Neuronal stem cell (in vitro differentiated cells): ENCODE measurements around the gene HTR6.
A peak's percentile ranks its signal among the peaks of the same experiment; 100 is the strongest.

Source experiments
- DNase-seq: peaks from one replicate; pipeline ENCODE4 v3.0.0-alpha.2; 2013; ENCODE audit warnings: low spot score
- H2AFZ ChIP-seq: one replicate; pipeline ENCODE4 v1.6.1; 2013; ENCODE audit warnings: mild to moderate bottlenecking, low read length, inconsistent platforms
- H2AK5ac ChIP-seq: 2 replicates; pipeline ENCODE4 v1.6.1; 2013; ENCODE audit warnings: low read depth, mild to moderate bottlenecking, inconsistent platforms, low read length, moderate library complexity, mixed read lengths
- H2BK120ac ChIP-seq: 2 replicates; pipeline ENCODE4 v1.6.1; 2013; ENCODE audit warnings: low read depth, mild to moderate bottlenecking, inconsistent platforms, low read length, moderate library complexity, mixed read lengths
- H2BK12ac ChIP-seq: one replicate; pipeline ENCODE4 v1.6.1; 2013; ENCODE audit warnings: low read length, inconsistent platforms
- H2BK15ac ChIP-seq: 2 replicates; pipeline ENCODE4 v1.6.1; 2013; ENCODE audit warnings: mild to moderate bottlenecking, low read length, inconsistent platforms, mixed read lengths
- H2BK5ac ChIP-seq: one replicate; pipeline ENCODE4 v1.6.1; 2013; ENCODE audit warnings: inconsistent platforms, mild to moderate bottlenecking, low read length, moderate library complexity
- H3K14ac ChIP-seq: one replicate; pipeline ENCODE4 v1.6.1; 2013; ENCODE audit warnings: low read length, inconsistent platforms
- H3K18ac ChIP-seq: 2 replicates; pipeline ENCODE4 v1.6.1; 2013; ENCODE audit warnings: low read length, inconsistent platforms
- H3K23ac ChIP-seq: 2 replicates; pipeline ENCODE4 v1.6.1; 2013; ENCODE audit warnings: low read depth, mild to moderate bottlenecking, mixed read lengths, low read length, inconsistent platforms; ENCODE audit not compliant: poor library complexity
- H3K27ac ChIP-seq: replicated peaks from 3 replicates; pipeline ENCODE4 v1.5.1; 2013; ENCODE audit warnings: low read length, inconsistent platforms
- H3K27me3 ChIP-seq, 3 experiments: 2 replicates each; pipeline ENCODE4 v1.6.1; 2013; ENCODE audit warnings: low read length in 3 of 3, mild to moderate bottlenecking in 2 of 3, inconsistent platforms in 1 of 3, low read depth in 1 of 3, mixed read lengths in 1 of 3, moderate library complexity in 1 of 3; ENCODE audit not compliant: control insufficient read depth in 3 of 3, insufficient read depth in 3 of 3
- H3K36me3 ChIP-seq, 2 donors: replicated peaks in 1 of 2; 2 replicates each; pipeline ENCODE4 v1.6.1; 2013; ENCODE audit warnings: low read length in 2 of 2; ENCODE audit not compliant: control insufficient read depth in 2 of 2, insufficient read depth in 2 of 2
- H3K4ac ChIP-seq: 2 replicates; pipeline ENCODE4 v1.6.1; 2013; ENCODE audit warnings: inconsistent platforms, mild to moderate bottlenecking, low read length, moderate library complexity
- H3K4me1 ChIP-seq, 2 donors: 1 replicate in 1 of 2; 2 replicates in 1 of 2; pipeline ENCODE4 v1.6.1; 2013; ENCODE audit warnings: low read length in 2 of 2, low read depth in 1 of 2; ENCODE audit not compliant: control insufficient read depth in 2 of 2, insufficient read depth in 1 of 2
- H3K4me2 ChIP-seq: one replicate; pipeline ENCODE4 v1.6.1; 2013; ENCODE audit warnings: mild to moderate bottlenecking, low read length, inconsistent platforms; ENCODE audit not compliant: insufficient read depth, poor library complexity, severe bottlenecking
- H3K4me3 ChIP-seq, 2 donors: 2 replicates each; pipeline ENCODE4 v1.5.1; 2013; ENCODE audit warnings: low read length in 2 of 2, mild to moderate bottlenecking in 2 of 2, inconsistent platforms in 1 of 2, moderate library complexity in 1 of 2
- H3K79me1 ChIP-seq: one replicate; pipeline ENCODE4 v1.6.1; 2013; ENCODE audit warnings: low read depth, mild to moderate bottlenecking, inconsistent platforms, low read length, moderate library complexity
- H3K9ac ChIP-seq: one replicate; pipeline ENCODE4 v1.6.1; 2013; ENCODE audit warnings: mild to moderate bottlenecking, low read depth, low read length, inconsistent platforms; ENCODE audit not compliant: poor library complexity
- H3K9me3 ChIP-seq, 2 donors: replicated peaks in 1 of 2; 2 replicates each; pipeline versions ENCODE3 to v1.6.1; 2013; ENCODE audit warnings: low read length in 2 of 2, mild to moderate bottlenecking in 2 of 2, inconsistent platforms in 1 of 2, low read depth in 1 of 2, mixed read lengths in 1 of 2, moderate library complexity in 1 of 2; ENCODE audit not compliant: control insufficient read depth in 2 of 2, insufficient read depth in 1 of 2
- H4K8ac ChIP-seq: one replicate; pipeline ENCODE4 v1.6.1; 2013; ENCODE audit warnings: low read depth, mild to moderate bottlenecking, inconsistent platforms, low read length, moderate library complexity
- H4K91ac ChIP-seq: one replicate; pipeline ENCODE4 v1.6.1; 2013; ENCODE audit warnings: low read length, low read depth, mild to moderate bottlenecking, inconsistent platforms; ENCODE audit not compliant: poor library complexity
- WGBS, 2 donors: extraction: QIAGEN DNeasy Blood & Tissue Kit; methylation state at CpG; one replicate each; pipeline ENCODE4 v1.1.7; 2013; ENCODE audit warnings: missing lambda C conversion rate in 2 of 2, mixed read lengths in 1 of 2; ENCODE audit not compliant: insufficient read length in 2 of 2, insufficient replicate concordance in 1 of 2; ENCODE audit errors: extremely low coverage in 2 of 2; 5-methylcytosine and 5-hydroxymethylcytosine counted together

HTR6 gene

GRCh38 chr1:19720973-19721372 lies 56.3 kb downstream of the HTR6 start:
- no CpG with 5 or more reads among the region's 4 CpGs for WGBS, 2 donors
- Histone ChIP-seq H3K79me1 (no peaks in the 10 kb centered on the region), H2AFZ (no peak overlapping the region), H2AK5ac (no peak overlapping the region), H3K23ac (no peak overlapping the region), H2BK5ac (no peak overlapping the region), H2BK15ac (no peak overlapping the region), H3K14ac (no peak overlapping the region), H4K91ac (no peak overlapping the region), H3K36me3 (no peaks in the 10 kb centered on the region), H2BK12ac (no peak overlapping the region), H3K4me2 (no peak overlapping the region), H3K4me3 (no peak overlapping the region), H3K4me1 (peaks cover 0 to 3% of the 10 kb centered on the region in 2 donors), H2BK120ac (no peak overlapping the region), H3K9me3 (peaks cover 0 to 1% of the 10 kb centered on the region in 2 donors), H3K9ac (no peak overlapping the region), H4K8ac (no peak overlapping the region), H3K18ac (no peak overlapping the region), H3K27ac (no peak overlapping the region), H3K4ac (no peak overlapping the region), H3K27me3 (peaks cover 0 to 47% (median 0%) of the 10 kb centered on the region in 3 experiments)
- no peak for DNase-seq

DNA sequence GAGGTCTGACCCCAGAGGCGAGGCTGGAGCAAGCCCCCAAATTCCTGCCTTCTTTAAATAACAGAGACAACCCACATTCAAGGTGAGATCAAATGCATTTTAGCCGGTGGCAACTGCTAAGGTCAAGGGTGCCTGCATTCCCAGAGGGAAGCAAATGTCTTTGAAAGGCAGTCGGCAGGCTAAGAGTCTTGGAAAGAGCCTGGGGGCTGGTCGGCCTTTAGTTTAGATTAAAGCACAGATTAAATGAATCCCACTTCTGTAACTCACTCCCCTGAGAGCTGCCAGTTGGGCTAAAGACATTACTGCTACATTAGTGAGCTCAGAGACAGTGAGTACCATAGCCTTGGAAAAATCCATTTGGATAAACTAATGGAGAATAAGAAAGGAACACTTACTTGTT lies 59.2 kb downstream of the HTR6 start:
- Histone ChIP-seq H2AK5ac (no peak overlapping the region), H2BK15ac (no peak overlapping the region), H4K8ac (no peak overlapping the region), H3K4me3 (no peak overlapping the region), H3K4me1 (peaks cover 0 to 3% of the 10 kb centered on the region in 2 donors), H3K18ac (no peak overlapping the region), H3K4me2 (no peak overlapping the region), H3K27ac (no peak overlapping the region), H3K14ac (no peak overlapping the region), H4K91ac (no peak overlapping the region), H3K4ac (no peak overlapping the region), H2BK5ac (no peak overlapping the region), H2AFZ (no peak overlapping the region), H3K79me1 (no peaks in the 10 kb centered on the region), H3K27me3 (peaks cover 0 to 67% (median 0%) of the 10 kb centered on the region in 3 experiments), H3K9ac (no peak overlapping the region), H2BK12ac (no peak overlapping the region), H3K9me3 (peaks cover 0 to 1% of the 10 kb centered on the region in 2 donors), H3K36me3 (no peaks in the 10 kb centered on the region), H3K23ac (no peak overlapping the region), H2BK120ac (no peak overlapping the region)
- DNase-seq: no peak
- no CpG with 5 or more reads among the region's 4 CpGs for WGBS, 2 donors

- Histone ChIP-seq H3K23ac (no peak overlapping the region), H2BK12ac (no peak overlapping the region), H3K79me1 (no peaks in the 10 kb centered on the region), H3K9me3 (peaks cover 6 to 8% of the 10 kb centered on the region in 2 donors), H3K4me2 (no peak overlapping the region), H4K8ac (no peak overlapping the region), H3K4me3 (no peak overlapping the region), H3K18ac (peak overlapping the region; percentile 61), H2AK5ac (peak overlapping the region; percentile 89), H2BK15ac (peak overlapping the region; percentile 56), H2AFZ (no peak overlapping the region), H3K14ac (peak overlapping the region; percentile 77), H3K36me3 (no peaks in the 10 kb centered on the region), H3K4me1 (peaks cover 0 to 5% of the 10 kb centered on the region in 2 donors), H2BK120ac (no peak overlapping the region), H2BK5ac (no peak overlapping the region), H3K27ac (no peak overlapping the region), H4K91ac (no peak overlapping the region), H3K9ac (no peak overlapping the region), H3K27me3 (peaks cover 0 to 62% (median 0%) of the 10 kb centered on the region in 3 experiments), H3K4ac (no peak overlapping the region)
- no peak for DNase-seq
- no CpG with 5 or more reads among the region's 9 CpGs for WGBS, 2 donors
These were observed 60.9 kb downstream of the HTR6 start for GRCh38 chr1:19725606-19726005.

- Histone ChIP-seq H3K14ac (no peak overlapping the region), H3K9me3 (peaks cover 6 to 8% of the 10 kb centered on the region in 2 donors), H2BK12ac (no peak overlapping the region), H3K27ac (no peak overlapping the region), H3K4me3 (no peak overlapping the region), H4K91ac (no peak overlapping the region), H2BK120ac (peak overlapping the region; percentile 57), H3K18ac (peak overlapping the region; percentile 69), H3K27me3 (peaks cover 0 to 60% (median 0%) of the 10 kb centered on the region in 3 experiments), H2BK5ac (no peak overlapping the region), H2AK5ac (no peak overlapping the region), H3K4me2 (no peak overlapping the region), H3K9ac (no peak overlapping the region), H3K79me1 (no peaks in the 10 kb centered on the region), H3K23ac (no peak overlapping the region), H3K4ac (no peak overlapping the region), H3K4me1 (peaks cover 0 to 11% of the 10 kb centered on the region in 2 donors), H2BK15ac (no peak overlapping the region), H2AFZ (no peak overlapping the region), H4K8ac (no peak overlapping the region), H3K36me3 (no peaks in the 10 kb centered on the region)
- no CpG with 5 or more reads among the region's 5 CpGs for WGBS, 2 donors
- DNase-seq: no peak
These were observed 63.9 kb downstream of the HTR6 start for GRCh38 chr1:19728413-19729145.
